ENCODE results near the gene ALDH4A1. TPM values are rescaled to one million over a fixed set of nuclear protein-coding genes. Genes with fewer than 3 reads are reported as not detected.
"Not testable (repeated sequence)": the region's sequence is repeated elsewhere in the genome, so short reads cannot be mapped to it uniquely, and the experiment has no call there.

ALDH4A1 gene
- polyA plus RNA-seq, 4 donors: 62.2 to 86.9 (median 78.5) TPM

GRCh38 chr1:18901147-18901951 lies 1.0 kb downstream of the ALDH4A1 start:
- no peak for DNase-seq (ENCODE audit: low read depth in 4 of 4, low spot score in 3 of 4)

GRCh38 chr1:18900303-18900841 lies 2.0 kb downstream of the ALDH4A1 start:
- DNase-seq (ENCODE audit: low read depth in 4 of 4, low spot score in 3 of 4): no peak

- no peak for DNase-seq (ENCODE audit: low read depth in 4 of 4, low spot score in 3 of 4)
These were observed 2.8 kb downstream of the ALDH4A1 start for GRCh38 chr1:18899363-18900049.

GRCh38 chr1:18898567-18898966 lies 3.8 kb downstream of the ALDH4A1 start:
- no peak for DNase-seq (ENCODE audit: low read depth in 4 of 4, low spot score in 3 of 4)

GRCh38 chr1:18895317-18895716 lies 7.0 kb downstream of the ALDH4A1 start:
- DNase-seq (ENCODE audit: low read depth in 4 of 4, low spot score in 3 of 4): no peak

- no peak for DNase-seq (ENCODE audit: low read depth in 4 of 4, low spot score in 3 of 4)
These were observed 9.2 kb downstream of the ALDH4A1 start for GRCh38 chr1:18893120-18893519.

GRCh38 chr1:18891858-18892257 lies 10.5 kb downstream of the ALDH4A1 start:
- DNase-seq (ENCODE audit: low read depth in 4 of 4, low spot score in 3 of 4): not testable (repeated sequence)

GRCh38 chr1:18891426-18891780 lies 11.0 kb downstream of the ALDH4A1 start:
- DNase-seq (ENCODE audit: low read depth in 4 of 4, low spot score in 3 of 4): no peak

- no peak for DNase-seq (ENCODE audit: low read depth in 4 of 4, low spot score in 3 of 4)
These were observed 11.5 kb downstream of the ALDH4A1 start for GRCh38 chr1:18890706-18891425.

- DNase-seq (ENCODE audit: low read depth in 4 of 4, low spot score in 3 of 4): no peak
These were observed 16.4 kb downstream of the ALDH4A1 start for GRCh38 chr1:18886003-18886335.

- no peak for DNase-seq (ENCODE audit: low read depth in 4 of 4, low spot score in 3 of 4)
These were observed 16.9 kb downstream of the ALDH4A1 start for GRCh38 chr1:18885311-18886002.

GRCh38 chr1:18884727-18885126 lies 17.6 kb downstream of the ALDH4A1 start:
- no peak for DNase-seq (ENCODE audit: low read depth in 4 of 4, low spot score in 3 of 4)

- DNase-seq (ENCODE audit: low read depth in 4 of 4, low spot score in 3 of 4): no peak
These were observed 18.0 kb downstream of the ALDH4A1 start for GRCh38 chr1:18884419-18884717.

- peak in 1 of 4 donors; percentile 49 for DNase-seq (ENCODE audit: low read depth in 4 of 4, low spot score in 3 of 4)
These were observed 18.5 kb downstream of the ALDH4A1 start for GRCh38 chr1:18883636-18884418.

GRCh38 chr1:18883079-18883478 lies 19.3 kb downstream of the ALDH4A1 start:
- no peak for DNase-seq (ENCODE audit: low read depth in 4 of 4, low spot score in 3 of 4)

- DNase-seq (ENCODE audit: low read depth in 4 of 4, low spot score in 3 of 4): no peak
These were observed 19.9 kb downstream of the ALDH4A1 start for GRCh38 chr1:18882486-18882885.

GRCh38 chr1:18881642-18882431 lies 20.5 kb downstream of the ALDH4A1 start:
- no peak for DNase-seq (ENCODE audit: low read depth in 4 of 4, low spot score in 3 of 4)

- DNase-seq (ENCODE audit: low read depth in 4 of 4, low spot score in 3 of 4): no peak
These were observed 21.2 kb downstream of the ALDH4A1 start for GRCh38 chr1:18881164-18881563.

GRCh38 chr1:18880585-18880984 lies 21.8 kb downstream of the ALDH4A1 start:
- no peak for DNase-seq (ENCODE audit: low read depth in 4 of 4, low spot score in 3 of 4)

All from right renal pelvis (tissue), 4 donors.